Testis (tissue), 2 donors: ENCODE data around the gene DEFB110.

Experiments used
- CTCF ChIP-seq, 3 experiments: fragments of 450-650 bp in 2 of 3; fragments of 200-600 bp in 1 of 3; sonication (generic) in 1 of 3; IDR thresholded peaks; one replicate each; pipeline ENCODE4 v1.5.1; 2016 to 2019; ENCODE audit warnings: antibody characterized with exemption in 3 of 3, mild to moderate bottlenecking in 2 of 3, moderate library complexity in 1 of 3
- POLR2A ChIP-seq: fragments of 450-650 bp; IDR thresholded peaks from one replicate; pipeline ENCODE4 v1.6.1; 2017; ENCODE audit warnings: antibody characterized with exemption, mild to moderate bottlenecking, moderate library complexity

GRCh38 chr6:49978332-49979226 lies 43.2 kb downstream of the DEFB110 start:
- no peak for TF ChIP-seq CTCF (IDR thresholded peaks at IDR 0.05)
- TF ChIP-seq POLR2A, result no peak
